Pancreas (tissue), 10 donors: ENCODE results near the gene GGA1. TPM values are rescaled to one million over a fixed set of nuclear protein-coding genes. Genes with fewer than 3 reads are reported as not detected.

ENCODE experiments used
- ATAC-seq, 4 donors: fragments of 200-7000 bp; cut with Tn5 transposase; one replicate each; pipeline versions ENCODE4 v1.8.0 to v1.9.1; 2020; ENCODE audit warnings: mild to moderate bottlenecking in 4 of 4, moderate library complexity in 4 of 4
- DNase-seq, 6 donors: peaks; one replicate each; pipeline ENCODE4 v3.0.0-alpha.2; 2020
- FAIRE-seq: peaks from 2 replicates; lab custom pipeline; 2012; peaks lifted over from hg19 to GRCh38; lab: Jason Lieb, UNC
- H3K27ac ChIP-seq, 4 donors: fragments of 200-600 bp; sonication (generic); 1 replicate in 3 of 4; 2 replicates in 1 of 4; pipeline versions ENCODE4 v1.5.0 to v1.8.0; 2020
- H3K27me3 ChIP-seq, 4 donors: fragments of 200-600 bp; one replicate each; pipeline ENCODE4 v1.8.0; 2021
- H3K36me3 ChIP-seq, 3 donors: fragments of 200-600 bp; sonication (generic) in 1 of 3; one replicate each; pipeline versions ENCODE4 v1.5.0 to v1.8.0; 2020 to 2021
- H3K4me1 ChIP-seq, 3 donors: fragments of 200-600 bp; one replicate each; pipeline ENCODE4 v1.8.0; 2021
- H3K4me3 ChIP-seq, 4 donors: fragments of 200-600 bp; sonication (generic) in 2 of 4; one replicate each; pipeline versions ENCODE4 v1.5.0 to v1.8.0; 2020 to 2021
- H3K9me3 ChIP-seq, 4 donors: fragments of 200-600 bp; one replicate each; pipeline ENCODE4 v1.8.0; 2021
- WGBS, 2 donors: extraction: QIAGEN DNeasy Blood & Tissue Kit; methylation state at CpG; one replicate each; pipeline ENCODE4 v1.1.7; 2013; 5-methylcytosine and 5-hydroxymethylcytosine counted together
- intact Hi-C, 3 donors: fragments of 100-400 bp; cut with DNase I; formaldehyde crosslinking; loops; one replicate each; pipeline versions ENCODE4 v1.11.1 to v1.14.2; 2022
- polyA plus RNA-seq, 2 donors: library from polyadenylated mRNA; stranded (reverse); fragments of 200-250 nt; gene quantifications; one replicate each; pipeline ENCODE4 v1.2.3, GENCODE V29; 2013
- total RNA-seq, 6 donors: library from RNA; stranded (reverse); fragmentation: NEBNext Ultra II Directional in 4 of 6; extraction: Animal tissue kit (Norgen Biotek cat#: 25700) in 4 of 6; gene quantifications; one replicate each; pipeline versions ENCODE4 v1.2.1 to v1.2.4, GENCODE V29; 2021 to 2023
- TF ChIP-seq, protein P1 (sequence below), 4 donors: fragments of 200-600 bp; sonication (generic) in 3 of 4; IDR thresholded peaks; one replicate each; pipeline versions ENCODE4 v1.5.0 to v1.8.0; 2021; ENCODE audit warnings: antibody characterized with exemption in 4 of 4
- donor health status: healthy with polysubstance abuse.
- donor health status: DM: no; HTN: no; CAD: no; lungs with moderate emphysema.
- donor health status: DM: no; HTN: no; CAD: no.
- donor health status: control.
- donor health status: control.
- donor health status: Bipolar disorder and iron deficiency.
- donor health status: DM: yes; HTN: yes; CAD: no.
- donor health status: DM: no; HTN: no; CAD: no.
- donor health status: DM: no; HTN: no; CAD: no.
- donor health status: DM: yes; HTN: yes; CAD: no.

The GGA1 gene
- total and polyA plus RNA-seq, 8 donors, result 17.9 to 84.9 (median 23.9) TPM

DNA sequence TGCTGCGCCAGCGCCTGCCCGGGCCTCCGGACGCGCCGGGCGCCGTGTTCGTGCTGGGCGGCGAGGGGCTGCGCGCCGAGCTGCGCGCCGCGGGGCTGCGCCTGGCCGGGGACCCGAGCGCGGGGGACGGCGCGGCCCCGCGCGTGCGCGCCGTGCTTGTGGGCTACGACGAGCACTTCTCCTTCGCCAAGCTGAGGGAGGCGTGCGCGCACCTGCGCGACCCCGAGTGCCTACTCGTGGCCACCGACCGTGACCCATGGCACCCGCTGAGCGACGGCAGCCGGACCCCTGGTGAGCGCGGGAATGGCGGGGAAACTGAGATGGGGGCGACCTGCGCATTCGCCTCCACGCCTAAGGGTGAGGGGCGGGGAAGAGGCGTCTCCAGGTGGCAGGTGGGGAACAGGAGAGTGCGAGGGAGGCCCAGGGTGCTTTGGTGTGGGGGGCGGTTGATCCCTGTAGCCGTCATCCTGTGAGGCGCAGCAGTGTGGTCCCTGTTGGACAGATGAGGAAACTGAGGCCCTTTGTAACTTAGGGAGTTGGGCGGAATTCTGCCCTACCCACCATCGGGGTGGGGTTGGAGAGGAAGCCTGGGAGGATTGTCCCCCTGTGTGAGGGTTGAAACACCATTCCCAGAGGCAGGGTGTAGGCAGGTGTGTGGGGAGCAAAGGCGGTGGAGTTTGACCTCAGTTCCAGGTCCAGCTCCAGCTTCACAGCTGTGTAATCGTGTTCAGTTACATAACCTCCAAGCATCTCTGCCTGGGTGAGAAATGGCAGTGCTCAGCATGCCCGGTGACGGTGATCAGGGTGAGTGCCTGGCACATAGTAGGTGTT, 50.6 kb downstream of the GGA1 start:
- FAIRE-seq (no peak), ATAC-seq (peak in 3 of 4 donors; percentile 7 to 36 (median 28)), DNase-seq (peak in 5 of 6 donors; percentile 44 to 76 (median 57))
- intact Hi-C loops, result no loop called here
- H3K4me1 ChIP-seq, result peaks cover 0 to 11% (median 0%) of the 10 kb centered on the region in 3 donors
- H3K9me3 ChIP-seq, result no peaks in the 10 kb centered on the region
- TF ChIP-seq, protein P1, sequence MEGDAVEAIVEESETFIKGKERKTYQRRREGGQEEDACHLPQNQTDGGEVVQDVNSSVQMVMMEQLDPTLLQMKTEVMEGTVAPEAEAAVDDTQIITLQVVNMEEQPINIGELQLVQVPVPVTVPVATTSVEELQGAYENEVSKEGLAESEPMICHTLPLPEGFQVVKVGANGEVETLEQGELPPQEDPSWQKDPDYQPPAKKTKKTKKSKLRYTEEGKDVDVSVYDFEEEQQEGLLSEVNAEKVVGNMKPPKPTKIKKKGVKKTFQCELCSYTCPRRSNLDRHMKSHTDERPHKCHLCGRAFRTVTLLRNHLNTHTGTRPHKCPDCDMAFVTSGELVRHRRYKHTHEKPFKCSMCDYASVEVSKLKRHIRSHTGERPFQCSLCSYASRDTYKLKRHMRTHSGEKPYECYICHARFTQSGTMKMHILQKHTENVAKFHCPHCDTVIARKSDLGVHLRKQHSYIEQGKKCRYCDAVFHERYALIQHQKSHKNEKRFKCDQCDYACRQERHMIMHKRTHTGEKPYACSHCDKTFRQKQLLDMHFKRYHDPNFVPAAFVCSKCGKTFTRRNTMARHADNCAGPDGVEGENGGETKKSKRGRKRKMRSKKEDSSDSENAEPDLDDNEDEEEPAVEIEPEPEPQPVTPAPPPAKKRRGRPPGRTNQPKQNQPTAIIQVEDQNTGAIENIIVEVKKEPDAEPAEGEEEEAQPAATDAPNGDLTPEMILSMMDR (IDR thresholded peaks at IDR 0.05), result no peak
- H3K36me3 ChIP-seq, result no peaks in the 10 kb centered on the region
- 2 to 3% methylated on average over 29 to 68 of the region's 68 CpGs for WGBS, 2 donors
- no peak overlapping the region for H3K27ac ChIP-seq
- H3K4me3 ChIP-seq, result peak overlapping the region; percentile 7 to 61 (median 52)
- no peaks in the 10 kb centered on the region for H3K27me3 ChIP-seq

DNA sequence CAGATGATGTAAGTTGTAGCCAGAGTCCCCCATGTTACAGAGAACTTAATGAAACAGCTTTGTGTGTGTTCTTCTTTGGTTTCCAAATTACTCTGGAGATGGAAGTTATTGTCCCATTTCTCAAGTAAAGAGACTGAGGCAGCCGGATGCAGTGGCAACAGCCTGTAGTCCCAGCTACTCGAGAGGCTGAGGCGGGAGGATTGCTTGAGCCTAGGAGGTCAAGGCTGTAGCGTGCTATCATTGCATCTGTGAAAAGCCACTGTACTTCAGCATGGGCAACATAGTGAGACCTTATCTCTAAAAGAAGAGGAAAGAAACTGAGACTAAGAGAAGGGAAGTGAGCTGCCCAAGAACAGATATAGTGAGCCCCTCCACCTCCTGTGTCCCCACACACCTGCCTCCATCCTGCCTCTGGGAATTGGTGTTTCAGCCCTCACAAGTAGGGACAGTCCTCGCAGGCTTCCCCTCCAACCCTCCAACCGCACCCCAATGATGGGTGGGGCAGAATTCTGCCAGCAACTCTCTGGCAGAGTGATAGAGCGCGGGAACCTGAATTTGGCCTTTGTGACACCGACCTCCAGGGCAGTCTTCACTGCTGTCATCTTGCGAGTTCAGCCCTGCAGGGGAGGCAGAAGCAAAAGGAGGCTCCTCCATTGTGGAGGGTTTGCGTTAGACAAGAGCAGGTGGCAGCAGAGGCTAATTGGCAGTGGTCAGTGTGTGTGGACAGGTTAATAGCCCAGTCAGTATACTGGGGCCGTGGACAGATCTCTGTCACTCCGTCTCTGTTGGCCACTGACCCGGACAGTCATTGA, 51.5 kb downstream of the GGA1 start:
- H3K36me3 ChIP-seq, result no peaks in the 10 kb centered on the region
- peaks cover 0 to 11% (median 0%) of the 10 kb centered on the region in 3 donors for H3K4me1 ChIP-seq
- ATAC-seq (no peak), DNase-seq (peak in 1 of 6 donors; percentile 14), FAIRE-seq (no peak)
- no peaks in the 10 kb centered on the region for H3K9me3 ChIP-seq
- TF ChIP-seq, protein P1 (IDR thresholded peaks at IDR 0.05), result no peak
- no peak overlapping the region for H3K27ac ChIP-seq
- peak overlapping the region in 2 of 4 donors; percentile 55 to 61 for H3K4me3 ChIP-seq
- intact Hi-C loops, result no loop called here
- WGBS, 2 donors, result 56 to 62% methylated on average over 14 of the region's 14 CpGs
- no peaks in the 10 kb centered on the region for H3K27me3 ChIP-seq

DNA sequence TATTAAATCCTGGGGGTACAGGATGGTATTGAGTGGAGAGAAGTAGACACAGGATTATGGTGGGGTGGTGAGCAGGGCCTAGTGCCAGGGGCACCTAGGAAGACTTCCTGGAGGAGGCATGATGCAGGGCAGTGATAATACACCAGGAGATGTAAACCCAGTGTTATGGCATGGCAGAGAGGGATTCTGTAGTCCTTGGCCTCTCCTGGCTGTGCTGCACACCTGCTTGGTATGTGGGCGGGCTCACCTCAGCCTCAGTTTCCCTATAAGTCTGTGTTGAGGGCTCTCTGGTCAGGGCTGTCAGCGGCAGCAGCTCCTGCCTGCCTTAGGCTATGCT, 52.0 kb downstream of the GGA1 start:
- no peaks in the 10 kb centered on the region for H3K9me3 ChIP-seq
- peaks cover 0 to 3% (median 0%) of the 10 kb centered on the region in 3 donors for H3K36me3 ChIP-seq
- no peak for ATAC-seq
- no peak for DNase-seq
- H3K27me3 ChIP-seq, result no peaks in the 10 kb centered on the region
- no peak overlapping the region for H3K4me3 ChIP-seq
- peaks cover 0 to 11% (median 0%) of the 10 kb centered on the region in 3 donors for H3K4me1 ChIP-seq
- no peak overlapping the region for H3K27ac ChIP-seq
- TF ChIP-seq, protein P1 (IDR thresholded peaks at IDR 0.05), result no peak
- 65 to 77% methylated on average over 2 of the region's 2 CpGs for WGBS, 2 donors
- intact Hi-C loops, result no loop called here
- FAIRE-seq, result no peak

DNA sequence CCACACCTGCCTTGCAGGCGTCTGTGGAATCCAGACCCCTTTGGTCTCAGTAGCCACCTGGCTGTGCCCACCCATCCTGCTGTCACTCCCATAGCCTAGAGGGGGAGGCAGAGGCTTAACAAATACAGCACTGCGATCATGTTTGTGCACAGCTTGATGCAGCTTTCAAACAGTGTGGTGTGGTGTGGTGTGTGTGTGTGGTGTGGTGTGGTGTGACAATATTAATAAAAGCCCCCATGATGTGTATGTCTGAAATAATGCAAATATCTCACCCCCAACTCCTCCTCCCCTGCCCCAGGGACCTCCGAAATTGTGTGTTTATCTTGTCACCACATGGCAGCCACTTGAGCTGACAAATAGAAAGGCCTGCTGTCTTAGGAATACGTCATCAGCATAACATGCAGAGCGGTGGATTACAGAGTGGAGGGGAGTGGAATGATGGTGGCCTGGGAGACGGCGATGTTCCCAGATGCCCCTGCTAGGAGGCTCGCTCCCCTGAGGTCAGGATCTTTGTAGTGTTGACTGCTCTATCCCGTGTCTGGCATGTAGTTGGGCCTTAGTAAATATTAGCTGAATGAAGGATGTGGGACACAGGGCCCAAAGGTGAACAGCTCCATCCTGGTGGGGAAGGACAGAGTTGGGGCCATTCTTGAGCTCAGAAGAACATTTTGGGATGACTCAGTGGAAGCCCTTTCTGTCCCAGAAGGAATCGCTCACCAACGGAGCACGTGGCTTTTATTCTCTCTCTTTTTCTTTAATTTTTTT, 52.7 kb downstream of the GGA1 start:
- WGBS, 2 donors, result 51 to 58% methylated on average over 12 of the region's 12 CpGs
- peak in 1 of 4 donors; percentile 6 for ATAC-seq
- Histone ChIP-seq H3K36me3 (peaks cover 0 to 3% (median 0%) of the 10 kb centered on the region in 3 donors), H3K27ac (no peak overlapping the region), H3K4me1 (peaks cover 0 to 11% (median 0%) of the 10 kb centered on the region in 3 donors), H3K4me3 (no peak overlapping the region), H3K9me3 (no peaks in the 10 kb centered on the region), H3K27me3 (no peaks in the 10 kb centered on the region)
- intact Hi-C loops, result no loop called here
- peak in 1 of 6 donors; percentile 15 for DNase-seq
- TF ChIP-seq, protein P1 (IDR thresholded peaks at IDR 0.05), result no peak
- FAIRE-seq, result no peak
